ENCODE data around the gene HCN4.

- TF ChIP-seq EZH2 (IDR thresholded peaks at IDR 0.05; ENCODE audit: borderline replicate concordance, low read depth, low read length, poor library complexity, severe bottlenecking), result no peak
- TF ChIP-seq CTCF (conservative IDR thresholded peaks at IDR 0.05; ENCODE audit: low read depth, low read length), result no peak
Measured at GRCh38 chr15:73364070-73364469, 4.7 kb downstream of the HCN4 start.

Measured in A673 (cell line).